KBM-7 (cell line): ENCODE data around the gene NUBP2.
"Not testable (repeated sequence)": the region's sequence is repeated elsewhere in the genome, so short reads cannot be mapped to it uniquely, and the experiment has no call there.

Source experiments
- DNase-seq: peaks from one replicate; pipeline ENCODE4 v3.0.0-alpha.2; 2015
- in situ Hi-C: fragments of 300-500 bp; cut with MboI; formaldehyde crosslinking; loops from 2 replicates; pipeline ENCODE4 v1.14.3; 2020; ENCODE audit warnings: low sequenced_read_pairs, low pct_unique_long_range_greater_than_20kb, mixed read lengths

NUBP2 gene

DNA sequence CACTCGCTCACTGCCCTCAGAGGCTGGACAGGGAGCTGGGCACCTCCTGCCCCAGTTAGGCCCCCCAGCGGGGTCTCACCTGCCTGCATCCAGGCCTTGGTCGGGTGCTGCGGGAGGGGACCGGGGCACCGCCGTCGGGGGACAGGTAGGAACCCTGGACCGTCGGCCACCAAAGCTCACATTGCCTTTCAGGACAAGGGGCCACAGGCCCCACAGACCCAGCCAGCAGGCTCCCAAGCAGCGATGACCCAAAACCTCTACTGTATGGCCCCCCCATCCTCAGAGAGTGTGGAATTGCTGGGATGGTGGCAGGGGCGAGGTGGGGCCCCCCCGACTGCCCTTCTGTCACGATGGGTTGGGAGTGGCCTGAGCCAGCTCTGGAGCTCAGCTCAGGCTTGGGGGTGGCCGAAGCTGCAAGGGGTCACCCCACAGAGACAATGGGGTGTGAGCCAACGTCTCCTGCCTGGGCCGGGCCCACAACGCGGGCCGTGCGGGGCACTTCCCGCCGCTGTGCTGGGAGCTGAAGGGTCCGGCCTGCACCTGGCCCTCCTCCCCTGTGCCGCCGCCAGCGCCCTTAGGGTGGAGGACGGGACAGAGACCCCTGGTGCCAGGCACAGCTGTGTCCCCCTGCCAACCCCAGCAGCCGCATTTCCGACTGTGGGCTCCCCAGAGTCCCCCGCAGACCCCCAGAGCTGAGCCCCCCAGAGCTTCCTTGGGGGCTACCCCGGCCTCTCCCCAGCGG lies 10.2 kb downstream of the NUBP2 start:
- in situ Hi-C loops = no loop called here
- no peak for DNase-seq

DNA sequence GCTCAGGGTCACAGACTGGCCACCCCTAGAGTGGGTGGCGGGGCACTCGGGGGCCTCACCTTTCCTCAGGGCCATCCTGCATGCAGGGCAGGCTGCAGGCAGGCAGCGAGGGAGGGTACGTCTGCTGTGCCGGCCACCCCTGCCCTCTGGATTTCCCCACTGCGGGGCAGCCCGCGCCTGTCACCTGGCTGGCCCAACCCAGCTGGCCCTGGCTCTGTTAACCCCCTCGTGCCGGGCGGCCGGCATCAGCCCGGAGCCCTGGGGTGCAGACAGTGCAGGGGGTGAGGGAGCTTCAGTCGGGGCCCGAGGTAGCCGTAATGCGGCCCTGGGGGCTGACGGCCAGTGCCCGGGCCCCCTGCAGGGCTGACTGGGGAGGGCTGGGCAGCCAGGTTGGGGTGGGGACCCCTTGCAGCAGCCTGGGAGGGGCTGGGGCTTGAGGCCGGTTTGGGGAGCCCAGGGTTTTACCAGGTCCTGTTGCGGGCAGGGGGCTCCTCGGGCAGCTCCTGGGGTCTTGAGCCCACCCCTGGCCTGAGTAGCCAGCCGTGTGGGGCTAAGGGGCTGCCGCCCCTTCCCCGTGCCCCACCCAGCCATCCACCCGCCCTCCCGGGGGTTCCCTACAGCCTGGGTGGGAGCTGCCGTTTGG lies 10.9 kb downstream of the NUBP2 start, which contains the start of gene IGFALS:
Gene IGFALS, minus strand, starts transcription at position 128 of the 643 bp plus-strand sequence. Its CDS starts 53 bp downstream, at position 75.
- in situ Hi-C loops = no loop called here
- no peak for DNase-seq

DNA sequence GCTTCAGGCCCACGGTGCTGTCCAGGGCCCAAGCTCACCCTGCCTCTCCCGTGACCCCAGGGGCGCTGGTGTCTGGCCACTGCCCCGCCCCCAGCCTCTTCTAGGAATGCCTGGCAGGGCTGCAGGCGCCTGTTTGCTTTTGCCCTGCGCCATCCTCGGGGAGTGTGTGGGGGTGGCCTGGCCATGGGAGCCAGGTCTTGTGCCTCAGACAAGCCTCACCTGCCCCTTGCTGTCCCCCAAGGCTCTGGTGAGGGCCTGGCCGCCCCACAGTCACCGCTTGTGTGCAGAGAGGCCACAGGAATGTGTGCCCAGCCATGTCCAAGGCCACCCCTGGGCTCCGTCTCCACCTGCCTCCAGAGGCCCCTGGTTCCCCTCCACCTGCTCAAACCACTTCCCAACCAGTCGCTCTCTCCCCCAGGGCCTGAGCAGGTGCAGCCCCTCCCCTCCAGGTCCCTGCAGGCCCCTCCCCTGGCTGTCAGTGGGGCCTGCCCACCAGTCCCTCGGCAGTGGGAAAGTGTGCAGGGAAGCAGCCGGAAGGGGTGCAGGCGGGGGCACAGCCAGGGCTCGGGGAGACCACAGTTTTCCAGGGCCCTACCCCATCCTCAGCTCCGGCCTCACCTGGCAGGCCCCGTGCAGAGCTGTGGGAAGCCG lies 11.6 kb downstream of the NUBP2 start:
- in situ Hi-C loops = no loop called here
- DNase-seq = no peak

DNA sequence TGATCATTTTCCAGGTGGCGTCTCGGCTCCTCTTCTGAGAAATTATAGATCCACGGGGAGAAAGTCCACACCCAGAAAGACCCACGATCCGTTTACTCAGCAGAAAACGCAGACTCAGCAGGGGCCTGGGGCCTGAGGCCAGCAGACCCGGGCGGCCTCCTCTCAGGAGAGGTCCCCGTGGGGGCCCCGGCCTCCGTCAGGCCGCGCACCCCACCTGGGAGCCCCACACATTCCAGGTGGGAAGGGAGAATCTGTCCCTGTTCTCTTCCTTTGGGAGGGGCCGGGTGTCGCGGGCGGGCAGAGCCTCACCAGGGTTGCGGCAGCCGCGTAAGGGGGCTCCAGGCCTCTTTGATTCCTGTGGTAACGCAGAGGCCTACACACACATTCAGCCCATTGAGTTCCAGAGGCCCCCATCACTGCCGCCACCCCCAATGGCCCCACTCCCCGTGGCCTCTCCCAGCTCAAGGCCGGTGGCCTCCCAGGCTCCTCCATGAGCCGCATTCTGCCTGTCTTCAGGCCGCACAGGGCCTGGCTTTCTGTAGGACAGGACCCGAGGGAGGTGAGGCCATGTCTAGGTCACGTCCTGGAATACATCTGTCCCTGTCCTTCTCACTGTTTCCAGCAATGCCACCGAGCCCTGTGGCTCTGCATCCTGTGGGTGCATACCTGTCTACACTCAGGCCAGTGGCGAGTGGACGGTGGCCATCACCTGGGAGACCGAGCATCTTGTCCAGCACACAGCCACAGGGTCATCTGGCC lies 12.3 kb downstream of the NUBP2 start:
- DNase-seq = no peak
- in situ Hi-C loops = no loop called here

DNA sequence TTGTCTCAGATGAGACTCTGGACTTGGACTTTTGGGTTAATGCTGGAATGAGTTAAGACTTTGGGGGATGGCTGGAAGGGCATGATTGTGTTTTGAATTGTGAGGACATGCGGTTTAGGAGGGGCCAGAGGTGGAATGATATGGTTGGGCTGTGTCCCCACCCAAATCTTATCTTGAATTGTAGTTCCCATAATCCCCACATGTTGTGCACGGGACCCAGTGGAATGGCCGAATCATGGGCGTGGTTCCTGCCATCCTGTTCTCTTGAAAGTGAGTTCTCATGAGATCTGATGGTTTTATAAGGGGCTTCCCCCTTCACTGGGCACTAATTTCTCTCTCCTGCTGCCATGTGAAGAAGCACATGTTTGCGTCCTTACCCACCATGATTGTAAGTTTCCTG lies 16.5 kb downstream of the NUBP2 start:
- in situ Hi-C loops, DNase-seq: not testable (repeated sequence)

DNA sequence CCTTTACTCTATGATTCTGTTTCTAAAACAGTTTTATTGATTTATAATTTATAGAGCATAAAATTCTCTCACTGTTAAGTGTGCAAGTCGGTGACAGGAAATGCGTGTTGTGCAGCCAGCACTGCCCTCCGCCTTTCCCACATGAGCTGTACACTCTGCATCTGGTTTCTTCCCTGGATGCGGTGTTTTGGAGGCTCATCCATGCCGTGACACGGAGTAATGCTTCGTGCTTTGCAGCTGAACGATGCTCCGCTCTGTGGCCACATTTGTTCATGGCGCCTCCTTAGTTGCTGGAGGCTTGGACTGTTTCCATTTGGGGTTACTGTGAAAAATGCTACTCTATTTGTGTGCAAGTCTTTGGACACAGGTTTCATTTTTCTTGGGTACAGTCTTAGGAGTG lies 17.9 kb downstream of the NUBP2 start:
- in situ Hi-C loops = no loop called here
- DNase-seq = no peak

DNA sequence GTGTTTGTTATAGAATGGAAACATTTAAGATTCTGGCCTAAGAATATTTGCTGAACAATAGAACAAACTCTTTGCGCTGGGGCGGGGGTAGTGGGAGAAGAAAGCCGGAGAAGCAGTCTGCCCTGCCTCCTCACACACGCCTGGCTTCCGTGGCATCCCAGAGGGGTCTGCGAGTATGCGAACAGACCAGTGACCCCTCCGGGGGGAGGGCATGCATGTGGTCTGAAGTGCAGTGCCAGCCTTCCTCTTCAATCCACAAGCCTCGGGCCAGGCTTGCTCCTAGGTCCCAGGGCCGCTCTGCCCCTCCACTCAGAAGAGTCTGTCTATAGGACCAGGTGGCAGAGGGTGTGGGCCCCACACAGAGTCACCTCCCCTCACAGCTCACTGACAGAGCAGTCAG lies 24.9 kb downstream of the NUBP2 start:
- in situ Hi-C loops = no loop called here
- DNase-seq = no peak

DNA sequence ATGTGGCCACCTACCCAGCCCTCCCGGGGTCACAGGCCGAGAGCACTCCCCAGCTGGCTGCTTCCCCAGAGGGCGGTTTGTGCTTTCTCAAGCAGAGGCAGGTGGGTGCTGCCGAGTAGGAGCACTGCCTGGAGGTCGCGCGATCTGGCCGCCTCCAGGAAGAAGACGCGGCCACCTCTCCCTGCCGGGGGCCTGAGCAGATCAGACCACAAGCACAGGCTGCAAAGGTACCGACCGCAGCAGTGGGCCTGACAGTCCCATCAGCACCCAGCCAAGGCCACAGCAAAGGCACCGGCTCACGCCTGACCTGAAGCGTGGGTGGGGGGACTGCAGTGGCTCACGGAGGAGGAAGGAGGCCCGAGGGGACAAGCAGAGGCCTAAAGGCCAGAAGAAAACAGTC lies 25.9 kb downstream of the NUBP2 start:
- DNase-seq = no peak
- in situ Hi-C loops = no loop called here

DNA sequence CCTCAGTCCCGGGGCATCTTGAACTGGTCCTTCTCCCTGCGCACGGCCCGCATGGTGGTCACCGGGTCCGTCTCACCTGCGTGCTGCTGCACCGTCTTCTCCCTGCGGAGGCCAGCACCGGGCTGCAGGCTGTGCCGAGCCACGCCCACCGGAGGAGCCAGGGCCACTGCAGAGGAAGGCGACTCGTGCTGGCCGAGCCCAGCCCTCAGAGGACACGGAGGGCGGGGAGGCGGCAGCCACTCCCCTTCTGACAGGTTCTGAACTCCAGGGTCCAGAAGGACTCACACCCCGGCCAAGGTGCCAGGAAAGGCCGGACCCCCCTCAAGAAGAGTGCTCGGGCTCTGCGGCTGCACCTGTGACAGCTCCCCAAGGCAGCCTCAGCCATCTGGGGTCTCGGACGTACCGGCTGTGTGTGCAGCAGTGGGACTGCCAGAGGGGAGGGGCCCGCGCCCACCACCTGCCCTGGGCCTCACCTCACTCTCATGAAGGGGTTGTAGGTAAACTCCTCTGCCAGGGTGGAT lies 26.6 kb downstream of the NUBP2 start:
- in situ Hi-C loops = no loop called here
- no peak for DNase-seq

DNA sequence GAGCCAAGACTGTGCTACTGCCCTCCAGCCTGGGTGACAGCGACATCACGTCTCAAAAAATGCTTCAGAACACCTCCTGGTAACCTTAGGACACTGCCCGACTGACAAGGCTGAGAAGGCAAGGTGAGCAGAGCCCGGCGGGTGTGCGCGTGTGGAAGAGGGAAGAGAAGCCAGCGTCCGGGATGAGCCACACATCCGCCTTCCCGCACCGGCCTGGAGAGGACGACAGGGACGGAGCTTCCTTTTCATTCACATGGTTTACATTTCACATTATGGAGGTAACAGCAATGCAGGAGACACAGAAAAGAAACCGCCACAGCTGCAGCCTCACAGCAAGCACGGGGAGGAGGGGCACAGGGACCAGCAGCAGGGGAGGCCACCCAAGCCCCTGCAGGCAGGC lies 27.3 kb downstream of the NUBP2 start:
- in situ Hi-C loops = no loop called here
- DNase-seq = no peak

DNA sequence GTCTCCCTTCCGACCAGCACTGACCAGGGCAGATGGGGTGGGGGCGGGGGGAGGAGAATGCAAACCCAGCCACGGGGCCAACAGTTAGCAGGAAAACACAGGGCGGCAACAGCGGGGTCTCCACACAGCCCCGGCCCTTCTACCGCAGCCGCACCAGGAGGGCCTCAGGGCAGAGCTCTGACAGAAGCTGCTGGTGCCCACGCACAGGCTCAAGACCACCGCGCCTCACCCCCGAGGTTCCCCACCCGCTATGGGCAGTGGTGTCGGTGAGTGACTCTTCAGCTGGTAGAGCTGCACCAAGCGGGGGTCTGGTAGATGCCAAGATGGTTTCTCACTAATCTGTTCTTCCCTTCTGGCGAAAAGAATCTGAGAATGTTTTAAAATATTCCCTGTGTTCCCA lies 27.8 kb downstream of the NUBP2 start:
- DNase-seq = no peak
- in situ Hi-C loops = no loop called here

DNA sequence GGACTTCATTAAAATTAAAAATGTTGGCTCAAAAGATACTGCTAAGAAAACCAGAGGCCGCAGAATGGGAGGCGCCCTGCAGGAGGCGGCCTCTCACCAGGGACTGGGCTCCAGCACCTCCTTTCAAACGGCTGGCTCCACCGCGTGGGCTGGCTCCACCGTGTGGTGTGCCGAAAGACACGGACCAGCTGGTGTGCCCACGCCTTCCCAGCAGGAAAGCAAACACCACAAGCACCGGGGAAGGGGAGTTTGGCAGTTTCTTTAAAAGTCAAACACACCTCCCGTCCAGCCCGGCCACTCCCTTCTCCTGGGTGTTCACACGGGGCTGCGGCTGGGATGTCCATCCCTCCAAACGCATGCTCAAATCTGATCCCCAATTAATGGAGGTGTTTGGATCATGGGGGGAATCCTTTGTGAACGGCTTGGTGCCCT lies 30.0 kb downstream of the NUBP2 start:
- peak; percentile 72 for DNase-seq
- in situ Hi-C loops = no loop called here

DNA sequence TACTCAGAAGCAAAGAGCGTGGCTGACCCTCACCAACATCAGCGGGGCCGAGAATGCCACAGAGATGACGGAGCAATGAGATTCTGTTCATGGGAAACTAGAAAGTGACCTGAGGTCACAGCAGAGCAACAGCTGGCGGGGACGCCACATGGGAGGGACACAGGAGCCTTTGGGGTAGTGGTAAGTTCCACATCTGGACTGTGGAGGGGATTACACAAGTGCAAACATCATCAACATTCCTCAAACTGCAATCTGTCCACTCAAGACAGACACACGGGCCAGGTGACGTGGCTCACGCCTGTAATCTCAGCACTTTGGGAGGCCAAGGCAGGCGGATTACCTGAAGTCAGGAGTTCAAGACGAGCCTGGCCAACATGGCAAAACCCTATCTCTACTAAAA lies 32.7 kb downstream of the NUBP2 start:
- in situ Hi-C loops = no loop called here
- no peak for DNase-seq

DNA sequence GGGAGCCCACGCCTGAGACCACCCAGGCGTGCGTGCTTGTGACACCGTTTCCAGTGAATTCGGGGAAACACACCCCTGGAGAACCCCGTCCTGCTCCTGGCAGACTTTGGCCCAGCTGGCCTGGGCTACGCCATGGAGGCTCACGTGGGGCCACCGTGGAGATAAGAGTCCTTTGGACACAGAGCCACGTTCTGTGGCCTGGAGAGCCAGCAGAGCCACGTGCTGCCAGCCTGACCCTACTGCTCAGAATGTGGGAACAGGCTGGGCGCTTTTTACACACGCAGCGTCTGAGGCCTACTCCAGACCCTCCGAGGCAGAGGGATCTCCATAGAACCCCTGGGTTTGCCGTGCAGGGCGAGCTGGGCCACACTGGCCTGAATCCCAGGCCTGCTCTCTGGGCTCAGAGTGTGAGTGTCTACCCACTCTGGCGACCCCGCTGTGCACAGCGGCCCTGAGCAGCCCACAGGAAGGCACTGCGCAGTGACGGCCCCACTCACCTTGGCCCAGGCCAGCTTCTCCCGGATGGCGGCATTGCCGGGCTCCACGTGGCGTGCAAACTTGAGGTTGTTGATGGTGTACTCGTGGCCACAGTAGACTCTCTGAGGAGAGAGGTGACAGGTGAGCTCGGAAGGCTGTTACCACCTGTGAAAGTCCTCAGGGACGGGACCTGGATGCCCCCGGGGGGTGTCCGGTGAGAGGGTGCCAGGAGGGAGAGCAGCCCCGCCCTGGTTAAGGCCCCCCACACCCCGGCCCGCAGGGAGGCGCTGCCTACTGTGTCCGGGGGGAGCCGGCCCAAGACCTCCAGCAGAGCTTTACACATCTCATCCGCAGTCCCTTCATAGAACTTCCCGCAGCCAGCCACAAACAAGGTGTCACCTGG lies 33.9 kb downstream of the NUBP2 start:
- in situ Hi-C loops = no loop called here
- DNase-seq = no peak

DNA sequence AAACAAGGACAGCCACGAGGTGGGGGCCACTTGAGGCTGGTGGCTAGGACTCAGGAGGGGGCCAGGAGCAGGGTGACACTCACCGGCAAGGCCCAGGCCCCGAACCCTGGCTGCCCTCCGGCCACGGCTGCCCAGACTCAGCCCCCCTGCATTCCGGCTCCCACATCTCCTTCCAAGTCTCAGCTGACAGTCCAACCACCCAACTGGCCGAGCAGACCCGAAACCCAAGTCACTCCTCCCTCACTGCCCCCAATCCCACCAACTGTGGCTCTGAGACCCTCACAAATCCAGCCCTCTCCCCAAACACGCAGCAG lies 34.5 kb downstream of the NUBP2 start:
- DNase-seq = no peak
- in situ Hi-C loops = no loop called here

DNA sequence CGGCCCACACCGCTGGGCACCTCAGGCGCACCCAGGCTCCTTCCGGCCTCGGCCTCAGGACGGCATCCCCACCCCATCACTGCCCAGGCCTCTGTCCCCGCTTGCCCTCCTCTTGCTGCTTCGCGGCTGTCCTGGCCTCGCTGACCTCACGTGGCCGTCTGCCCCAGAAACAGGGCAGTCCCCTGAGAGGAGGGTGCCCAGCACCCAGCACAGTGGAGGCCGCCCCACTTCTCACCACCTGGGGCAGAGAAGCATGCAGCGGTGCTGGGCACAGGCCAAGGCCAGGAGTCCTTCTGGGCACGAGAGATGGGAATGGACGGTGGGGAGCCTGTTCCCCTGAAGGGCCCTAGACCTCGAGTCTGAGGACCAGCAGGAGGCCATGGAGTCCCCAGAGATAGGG lies 35.0 kb downstream of the NUBP2 start:
- in situ Hi-C loops = no loop called here
- no peak for DNase-seq

DNA sequence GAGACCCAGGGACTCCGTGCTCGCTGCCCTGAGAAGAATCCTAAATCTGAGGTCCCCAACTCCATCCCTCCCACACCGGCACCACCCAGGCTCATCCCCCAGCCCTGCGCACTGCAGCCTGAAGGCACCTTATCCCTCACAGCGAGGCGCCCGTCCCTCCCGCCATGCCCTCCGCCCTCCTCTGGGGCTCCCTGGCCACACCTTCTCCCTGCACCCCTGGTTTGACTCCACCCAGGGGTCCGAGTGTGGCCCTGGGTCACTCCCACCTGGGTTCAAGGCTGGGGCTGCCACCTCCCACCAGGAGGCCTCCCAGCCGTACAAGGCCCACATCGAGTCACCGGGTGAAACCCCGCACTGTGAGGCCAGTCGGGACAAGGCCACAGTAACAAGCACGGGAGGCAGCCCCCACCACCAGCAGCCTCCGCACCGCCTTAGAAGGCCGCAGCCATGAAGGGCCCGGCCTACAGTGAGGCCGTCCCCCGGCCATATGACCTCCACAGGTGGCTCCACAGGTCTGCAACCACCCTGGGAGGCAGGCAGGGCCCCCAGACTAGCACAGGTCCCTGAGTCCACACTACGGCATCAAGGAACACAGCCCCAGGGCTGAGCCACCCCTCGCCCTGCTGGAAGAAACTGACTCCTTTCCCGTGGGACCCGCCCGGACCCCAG lies 35.6 kb downstream of the NUBP2 start:
- in situ Hi-C loops = no loop called here
- no peak for DNase-seq

DNA sequence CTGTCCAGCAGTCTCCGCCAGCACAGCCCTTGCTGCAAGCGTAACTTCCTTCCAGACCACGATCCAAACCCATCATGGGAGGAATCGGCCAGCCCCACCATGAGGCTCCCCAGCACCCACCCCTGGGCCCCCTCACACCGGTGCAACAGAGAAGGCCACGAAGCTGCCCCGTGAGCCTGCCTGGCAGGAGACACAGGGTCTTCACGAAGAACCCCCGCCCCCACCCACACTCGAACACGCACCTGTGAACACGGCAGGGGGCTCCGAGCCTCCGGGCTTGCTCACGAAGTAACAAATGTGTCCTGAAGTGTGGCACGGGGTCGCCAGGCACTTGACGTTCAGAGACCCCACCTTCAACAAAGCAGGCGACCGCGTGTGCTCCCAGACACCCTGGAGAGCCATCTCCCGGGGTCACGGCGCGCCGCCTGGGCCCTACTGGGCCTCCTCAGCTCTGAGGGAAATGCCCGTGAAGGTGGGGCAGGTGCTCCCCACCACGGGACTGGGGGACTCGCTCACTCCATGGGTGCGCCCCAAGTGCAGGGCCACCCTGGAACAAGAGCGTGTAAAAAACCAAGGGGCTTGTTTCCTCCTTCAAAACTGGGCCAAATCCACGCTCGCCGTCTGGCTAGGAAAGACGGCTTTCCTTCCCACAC lies 36.2 kb downstream of the NUBP2 start:
- in situ Hi-C loops = no loop called here

More for the DNA sequence above, 36.2 kb downstream of the NUBP2 start:
- DNase-seq = no peak
